Activated CD4-positive, alpha-beta T cell treated with anti-CD3 and anti-CD28 coated beads, Interleukin-2, amount 50 U/mL, for 16 hours (primary cell): ENCODE results near the gene TGFBRAP1.
"Not testable (repeated sequence)": the region's sequence is repeated elsewhere in the genome, so short reads cannot be mapped to it uniquely, and the experiment has no call there.

ENCODE experiments used
- DNase-seq: peaks from one replicate; pipeline ENCODE4 v3.0.0-alpha.2; 2020

TGFBRAP1 gene

GRCh38 chr2:105344704-105345345 is 15.3 kb upstream of the TGFBRAP1 start:
- no peak for DNase-seq

- DNase-seq, result no peak
These were observed 9.9 kb upstream of the TGFBRAP1 start for GRCh38 chr2:105339414-105339813.

- no peak for DNase-seq
These were observed 8.5 kb upstream of the TGFBRAP1 start for GRCh38 chr2:105338020-105338385.

- peak; percentile 89 for DNase-seq
These were observed 7.8 kb upstream of the TGFBRAP1 start, which contains the start of gene C2orf49 for GRCh38 chr2:105337122-105338019. Gene C2orf49, plus strand, starts transcription at chr2:105337540. Its CDS starts 48 bp downstream, at chr2:105337588.

- no peak for DNase-seq
These were observed 7.2 kb upstream of the TGFBRAP1 start for GRCh38 chr2:105336786-105337121.

- DNase-seq, result no peak
These were observed 5.9 kb upstream of the TGFBRAP1 start for GRCh38 chr2:105335469-105335868.

GRCh38 chr2:105334211-105334610 is 4.7 kb upstream of the TGFBRAP1 start:
- DNase-seq, result no peak

GRCh38 chr2:105330681-105331375 is 1.3 kb upstream of the TGFBRAP1 start:
- DNase-seq, result no peak

- no peak for DNase-seq
These were observed 359 bp downstream of the TGFBRAP1 start for GRCh38 chr2:105329197-105329554.

GRCh38 chr2:105328281-105329196 is 996 bp downstream of the TGFBRAP1 start:
- DNase-seq, result no peak

GRCh38 chr2:105327690-105328089 is 1.8 kb downstream of the TGFBRAP1 start:
- no peak for DNase-seq

- not testable (repeated sequence) for DNase-seq
These were observed 2.3 kb downstream of the TGFBRAP1 start for GRCh38 chr2:105327271-105327670.

GRCh38 chr2:105325389-105325963 is 4.1 kb downstream of the TGFBRAP1 start:
- no peak for DNase-seq

GRCh38 chr2:105324732-105325131 is 4.8 kb downstream of the TGFBRAP1 start:
- no peak for DNase-seq

GRCh38 chr2:105324101-105324500 is 5.4 kb downstream of the TGFBRAP1 start:
- DNase-seq, result no peak

- no peak for DNase-seq
These were observed 6.4 kb downstream of the TGFBRAP1 start for GRCh38 chr2:105323111-105323510.

- no peak for DNase-seq
These were observed 7.5 kb downstream of the TGFBRAP1 start for GRCh38 chr2:105321875-105322646.

- DNase-seq, result no peak
These were observed 8.8 kb downstream of the TGFBRAP1 start for GRCh38 chr2:105320651-105321215.

GRCh38 chr2:105317937-105318336 is 11.6 kb downstream of the TGFBRAP1 start:
- DNase-seq, result no peak

- DNase-seq, result peak; percentile 52
These were observed 14.2 kb downstream of the TGFBRAP1 start for GRCh38 chr2:105315314-105315713.

- DNase-seq, result no peak
These were observed 15.7 kb downstream of the TGFBRAP1 start for GRCh38 chr2:105313877-105314276.
